GM21515 (cell line): ENCODE data around the gene ZNF547.

Experiments
- ATAC-seq: cut with Tn5 transposase; IDR thresholded peaks from one replicate; pipeline ENCODE4 v1.9.1; 2021; ENCODE audit not compliant: unreplicated experiment

Gene ZNF547

GRCh38 chr19:57362997-57363687 is at the start of gene ZNF547, which contains the start of gene TRAPPC2B:
ZNF547 (plus strand) TSS chr19:57363551; CDS start chr19:57368556, 5,005 bp downstream.
TRAPPC2B (plus strand) TSS chr19:57363551; CDS start chr19:57364834, 1,283 bp downstream.
- ATAC-seq = peak; percentile 87

GRCh38 chr19:57314146-57314545 is 49.2 kb upstream of the ZNF547 start:
- no peak for ATAC-seq

GRCh38 chr19:57317503-57317902 is 45.8 kb upstream of the ZNF547 start:
- ATAC-seq = no peak

- no peak for ATAC-seq
Observed at GRCh38 chr19:57319869-57320179, 43.5 kb upstream of the ZNF547 start.

- ATAC-seq = peak; percentile 95
Observed at GRCh38 chr19:57320180-57321084, 42.9 kb upstream of the ZNF547 start, which contains the start of gene ZNF543. ZNF543 (plus strand) TSS chr19:57320472; CDS start chr19:57320854, 382 bp downstream.

- ATAC-seq = no peak
Observed at GRCh38 chr19:57321116-57321515, 42.2 kb upstream of the ZNF547 start.

- no peak for ATAC-seq
Observed at GRCh38 chr19:57321751-57322150, 41.6 kb upstream of the ZNF547 start.

GRCh38 chr19:57324992-57325391 is 38.4 kb upstream of the ZNF547 start:
- ATAC-seq = no peak

GRCh38 chr19:57327993-57328392 is 35.4 kb upstream of the ZNF547 start:
- ATAC-seq = no peak

- ATAC-seq = no peak
Observed at GRCh38 chr19:57334191-57334590, 29.2 kb upstream of the ZNF547 start.

GRCh38 chr19:57338877-57339276 is 24.5 kb upstream of the ZNF547 start:
- no peak for ATAC-seq

- ATAC-seq = no peak
Observed at GRCh38 chr19:57342582-57342981, 20.8 kb upstream of the ZNF547 start.

GRCh38 chr19:57348136-57348535 is 15.2 kb upstream of the ZNF547 start:
- ATAC-seq = no peak

- ATAC-seq = peak; percentile 90
Observed at GRCh38 chr19:57350877-57351805, 12.2 kb upstream of the ZNF547 start, which contains the start of gene ZNF304. ZNF304 (plus strand) TSS chr19:57351271; CDS start chr19:57351665, 394 bp downstream.

- no peak for ATAC-seq
Observed at GRCh38 chr19:57351867-57352266, 11.5 kb upstream of the ZNF547 start.

- no peak for ATAC-seq
Observed at GRCh38 chr19:57355916-57356315, 7.4 kb upstream of the ZNF547 start.

- no peak for ATAC-seq
Observed at GRCh38 chr19:57357406-57357805, 5.9 kb upstream of the ZNF547 start.

GRCh38 chr19:57359300-57359699 is 4.1 kb upstream of the ZNF547 start:
- no peak for ATAC-seq

GRCh38 chr19:57362419-57362818 is 932 bp upstream of the ZNF547 start:
- no peak for ATAC-seq

GRCh38 chr19:57363688-57364181 is 384 bp downstream of the ZNF547 start:
- ATAC-seq = no peak

GRCh38 chr19:57366776-57367175 is 3.4 kb downstream of the ZNF547 start:
- ATAC-seq = no peak
